Left lung (tissue), 10 donors: ENCODE data around the gene USO1. TPM values are rescaled to one million over a fixed set of nuclear protein-coding genes. Genes with fewer than 3 reads are reported as not detected.
A peak's percentile ranks its signal among the peaks of the same experiment; 100 is the strongest.
"Not testable (repeated sequence)": the region's sequence is repeated elsewhere in the genome, so short reads cannot be mapped to it uniquely, and the experiment has no call there.

ENCODE experiments used
- ATAC-seq: fragments of 200-7000 bp; cut with Tn5 transposase; one replicate; pipeline ENCODE4 v1.9.1; 2020; ENCODE audit warnings: moderate library complexity
- DNase-seq, 4 donors: peaks; one replicate each; pipeline ENCODE4 v3.0.0-alpha.2; 2013 to 2020
- H3K27ac ChIP-seq, 2 donors: fragments of 200-600 bp; sonication (generic) in 1 of 2; one replicate each; pipeline versions ENCODE4 v1.5.0 to v1.8.0; 2020 to 2021
- H3K27me3 ChIP-seq, 2 donors: fragments of 200-600 bp; sonication (generic) in 1 of 2; one replicate each; pipeline versions ENCODE4 v1.5.0 to v1.8.0; 2020 to 2021
- H3K36me3 ChIP-seq, 2 donors: fragments of 200-600 bp; sonication (generic) in 1 of 2; one replicate each; pipeline versions ENCODE4 v1.5.0 to v1.8.0; 2020 to 2021
- H3K4me1 ChIP-seq, 2 donors: fragments of 200-600 bp; one replicate each; pipeline ENCODE4 v1.8.0; 2021
- H3K4me3 ChIP-seq, 2 donors: fragments of 200-600 bp; sonication (generic) in 1 of 2; one replicate each; pipeline versions ENCODE4 v1.5.0 to v1.8.0; 2020 to 2021; ENCODE audit warnings: mild to moderate bottlenecking in 1 of 2
- H3K9me3 ChIP-seq, 2 donors: fragments of 200-600 bp; sonication (generic) in 1 of 2; one replicate each; pipeline versions ENCODE4 v1.5.0 to v1.8.0; 2020 to 2021
- CTCF ChIP-seq, 2 donors: fragments of 200-600 bp; sonication (generic) in 1 of 2; IDR thresholded peaks; one replicate each; pipeline versions ENCODE4 v1.5.0 to v1.8.0; 2021; ENCODE audit warnings: antibody characterized with exemption in 2 of 2
- intact Hi-C, 2 donors: fragments of 100-400 bp; cut with DNase I; formaldehyde crosslinking; loops; one replicate each; pipeline versions ENCODE4 v1.11.2 to v1.14.2; 2022
- polyA plus RNA-seq, 6 donors: library from polyadenylated mRNA; unstranded; fragments of 120-200 nt; gene quantifications; one replicate each; pipeline ENCODE4 v1.2.1, GENCODE V29; 2013; ENCODE audit not compliant: insufficient read length in 6 of 6
- total RNA-seq, 2 donors: library from RNA; stranded (reverse); fragmentation: NEBNext Ultra II Directional; extraction: Animal tissue kit (Norgen Biotek cat#: 25700); gene quantifications; one replicate each; pipeline ENCODE4 v1.2.1, GENCODE V29; 2021
- donor health status: DM: no; HTN: yes; CAD: no.
- donor health status: DM: no; HTN: no; CAD: no.

USO1 gene
- total and polyA plus RNA-seq, 8 donors = 64.2 to 86.1 (median 74.5) TPM

DNA sequence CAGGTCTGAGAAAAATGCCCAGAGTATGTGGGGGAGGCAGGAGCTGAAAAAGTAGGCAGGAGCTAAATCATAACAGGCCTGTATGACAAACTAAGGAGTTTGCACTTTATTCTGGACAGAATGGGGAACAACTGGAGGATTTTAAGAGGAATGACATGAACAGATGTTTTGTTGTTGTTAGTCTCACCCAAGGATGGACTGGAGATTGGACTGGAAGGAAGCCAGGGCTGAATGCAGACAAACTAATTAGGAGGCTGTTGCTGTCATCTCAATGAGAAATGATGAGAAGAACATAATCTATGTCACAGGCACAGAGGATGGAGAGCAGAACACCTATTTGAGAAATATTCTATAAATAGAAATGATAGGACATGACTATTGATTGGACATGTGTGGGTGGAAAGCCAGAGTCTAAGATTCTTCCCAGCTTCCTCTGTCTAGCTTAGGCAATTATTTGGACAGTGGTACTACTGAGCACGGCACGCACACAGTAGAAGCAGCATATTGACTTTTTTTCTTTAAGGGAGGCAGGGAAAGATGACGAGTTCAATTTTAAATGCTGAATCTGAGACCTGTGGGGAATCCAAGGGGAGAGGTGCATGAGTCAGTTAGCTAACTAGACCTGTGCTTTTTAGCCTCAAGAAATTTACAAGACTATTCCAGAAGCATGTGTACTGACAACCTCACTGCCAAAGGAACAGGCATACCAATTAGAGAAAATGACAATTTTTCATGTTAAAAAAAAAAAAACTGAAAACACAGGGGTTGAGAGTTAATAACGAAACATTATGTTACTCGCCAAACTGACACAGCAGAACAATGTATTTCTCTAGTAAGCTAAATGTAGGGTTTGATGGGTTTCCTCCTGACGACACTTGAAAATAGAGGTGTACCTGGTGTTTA lies 963 bp upstream of the USO1 start:
- Histone ChIP-seq H3K36me3 (no peaks in the 10 kb centered on the region), H3K4me1 (peaks cover 26 to 49% of the 10 kb centered on the region in 2 donors), H3K9me3 (no peaks in the 10 kb centered on the region), H3K27ac (peak overlapping the region; percentile 92 to 95), H3K4me3 (peak overlapping the region; percentile 38 to 93), H3K27me3 (no peaks in the 10 kb centered on the region)
- ATAC-seq (peak; percentile 5), DNase-seq (peak in 2 of 4 donors; percentile 32 to 55)
- TF ChIP-seq CTCF (IDR thresholded peaks at IDR 0.05) = no peak
- intact Hi-C loops = loop anchor here in 1 of 2 donors (10.0 kb wide), 1 partner anchor 49 kb away; the partner anchor contains the start of gene G3BP2

- peak overlapping the region; percentile 84 to 93 for H3K4me3 ChIP-seq
- TF ChIP-seq CTCF (IDR thresholded peaks at IDR 0.05) = no peak
- no peaks in the 10 kb centered on the region for H3K27me3 ChIP-seq
- peaks cover 26 to 63% of the 10 kb centered on the region in 2 donors for H3K4me1 ChIP-seq
- H3K9me3 ChIP-seq = no peaks in the 10 kb centered on the region
- DNase-seq = peak in 3 of 4 donors; percentile 79 to 91 (median 85)
- ATAC-seq = peak; percentile 79
- peak overlapping the region; percentile 92 to 95 for H3K27ac ChIP-seq
- intact Hi-C loops = loop anchor here in 1 of 2 donors (10.0 kb wide), 1 partner anchor 50 kb away; the partner anchor contains the start of gene G3BP2
- no peaks in the 10 kb centered on the region for H3K36me3 ChIP-seq
Measured at GRCh38 chr4:75724867-75725724, 719 bp downstream of the USO1 start.

- peaks cover 26 to 68% of the 10 kb centered on the region in 2 donors for H3K4me1 ChIP-seq
- H3K27me3 ChIP-seq, ATAC-seq, H3K36me3 ChIP-seq, DNase-seq, H3K9me3 ChIP-seq: not testable (repeated sequence)
- H3K27ac ChIP-seq = peak overlapping the region in 1 of 2 donors; percentile 92
- intact Hi-C loops = loop anchor here in 1 of 2 donors (10.0 kb wide), 1 partner anchor 51 kb away; the partner anchor contains the start of gene G3BP2
- peak overlapping the region; percentile 84 to 93 for H3K4me3 ChIP-seq
Measured at GRCh38 chr4:75725942-75726538, 1.7 kb downstream of the USO1 start.

DNA sequence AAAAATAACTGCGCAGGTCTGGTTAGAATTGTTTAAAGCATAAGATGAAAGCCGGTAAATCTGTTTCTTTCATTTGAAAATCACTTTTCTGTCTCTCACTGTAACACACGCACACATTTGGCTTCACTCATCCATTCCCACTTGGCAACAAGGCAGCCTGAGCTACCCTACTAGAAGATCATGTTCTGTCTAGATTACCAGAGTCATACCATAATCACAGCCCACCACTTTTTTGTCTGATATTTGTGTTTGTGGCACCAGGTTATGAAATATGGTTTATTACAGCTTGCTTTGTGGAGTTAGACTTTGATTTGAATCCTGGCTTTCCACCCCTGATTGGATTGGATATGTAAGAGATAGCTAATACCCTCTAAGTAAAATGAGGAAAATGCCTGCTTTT lies 2.2 kb downstream of the USO1 start:
- DNase-seq (no peak), ATAC-seq (no peak)
- Histone ChIP-seq H3K4me1 (peaks cover 26 to 68% of the 10 kb centered on the region in 2 donors), H3K36me3 (no peaks in the 10 kb centered on the region), H3K27me3 (no peaks in the 10 kb centered on the region), H3K9me3 (no peaks in the 10 kb centered on the region), H3K27ac (no peak overlapping the region), H3K4me3 (peak overlapping the region in 1 of 2 donors; percentile 93)
- TF ChIP-seq CTCF (IDR thresholded peaks at IDR 0.05) = no peak
- intact Hi-C loops = loop anchor here in 1 of 2 donors (10.0 kb wide), 1 partner anchor 52 kb away; the partner anchor contains the start of gene G3BP2

DNA sequence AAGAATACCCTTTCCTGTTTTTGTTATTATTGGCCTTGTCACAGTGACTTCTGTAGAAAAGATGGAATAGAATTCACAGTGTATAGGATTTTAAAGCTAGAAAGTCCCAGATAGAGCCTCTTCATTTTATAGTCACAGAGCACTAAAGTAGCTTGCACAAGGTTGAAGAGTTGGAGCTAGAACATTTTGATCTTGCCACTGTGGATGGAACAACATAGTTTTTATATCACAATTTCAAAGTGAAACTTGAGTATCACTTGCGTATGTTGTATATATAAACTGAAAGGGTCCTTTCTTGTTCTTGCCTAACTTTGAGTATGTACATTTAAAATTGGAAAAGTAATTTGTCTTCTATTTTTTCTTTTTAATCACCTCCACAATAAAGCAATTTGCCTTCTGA lies 2.7 kb downstream of the USO1 start:
- Histone ChIP-seq H3K27ac (no peak overlapping the region), H3K36me3 (no peaks in the 10 kb centered on the region), H3K4me1 (peaks cover 26 to 68% of the 10 kb centered on the region in 2 donors), H3K4me3 (no peak overlapping the region), H3K27me3 (no peaks in the 10 kb centered on the region), H3K9me3 (no peaks in the 10 kb centered on the region)
- TF ChIP-seq CTCF (IDR thresholded peaks at IDR 0.05) = no peak
- no peak for DNase-seq
- intact Hi-C loops = loop anchor here in 1 of 2 donors (10.0 kb wide), 1 partner anchor 52 kb away; the partner anchor contains the start of gene G3BP2
- ATAC-seq = no peak
